Left hindlimb (tissue), 1 donor: Measurements from ENCODE around the gene CACNA1I.

Experiments
- DNase-seq: peaks from one replicate; pipeline ENCODE4 v3.0.0-alpha.2; 2018

The CACNA1I gene

GRCh38 chr22:39678862-39679490 lies 108.4 kb downstream of the CACNA1I start:
- no peak for DNase-seq

DNA sequence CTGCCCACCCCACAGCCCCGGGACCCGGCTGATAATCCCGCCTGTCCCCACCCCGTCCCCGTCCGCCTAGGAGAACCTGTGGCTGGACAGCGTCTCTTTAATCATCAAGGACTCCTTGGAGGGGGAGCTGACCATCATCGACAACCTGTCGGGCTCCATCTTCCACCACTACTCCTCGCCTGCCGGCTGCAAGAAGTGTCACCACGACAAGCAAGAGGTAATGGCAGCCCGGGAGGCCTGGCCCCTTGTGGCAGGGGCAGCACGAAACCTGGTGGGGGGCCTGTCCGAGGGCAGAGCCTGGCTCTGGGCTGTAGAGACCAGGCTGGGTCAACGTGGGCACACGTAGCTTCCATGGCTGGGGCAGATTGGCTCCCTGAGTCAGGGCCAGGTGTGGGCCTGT lies 109.1 kb downstream of the CACNA1I start:
- no peak for DNase-seq

DNA sequence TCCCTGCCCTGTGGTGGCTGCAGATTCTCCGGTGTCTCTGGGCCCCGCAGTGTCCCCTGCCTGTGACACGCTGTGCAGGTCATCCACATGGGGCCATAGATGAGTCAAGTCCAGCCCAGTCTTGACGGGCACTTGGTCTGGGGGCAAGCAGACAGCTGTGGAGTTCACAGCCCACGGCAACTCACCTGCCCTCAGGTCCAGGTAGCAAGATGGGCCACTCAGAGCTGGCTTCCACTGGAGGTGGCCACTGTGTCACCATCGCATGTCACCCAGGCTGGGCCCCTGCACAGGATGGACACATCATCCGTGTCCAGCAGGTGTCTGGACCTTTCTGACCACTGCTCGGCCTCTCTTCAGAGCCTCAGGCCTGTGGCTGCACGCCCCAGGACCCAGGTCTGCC lies 109.9 kb downstream of the CACNA1I start:
- no peak for DNase-seq

DNA sequence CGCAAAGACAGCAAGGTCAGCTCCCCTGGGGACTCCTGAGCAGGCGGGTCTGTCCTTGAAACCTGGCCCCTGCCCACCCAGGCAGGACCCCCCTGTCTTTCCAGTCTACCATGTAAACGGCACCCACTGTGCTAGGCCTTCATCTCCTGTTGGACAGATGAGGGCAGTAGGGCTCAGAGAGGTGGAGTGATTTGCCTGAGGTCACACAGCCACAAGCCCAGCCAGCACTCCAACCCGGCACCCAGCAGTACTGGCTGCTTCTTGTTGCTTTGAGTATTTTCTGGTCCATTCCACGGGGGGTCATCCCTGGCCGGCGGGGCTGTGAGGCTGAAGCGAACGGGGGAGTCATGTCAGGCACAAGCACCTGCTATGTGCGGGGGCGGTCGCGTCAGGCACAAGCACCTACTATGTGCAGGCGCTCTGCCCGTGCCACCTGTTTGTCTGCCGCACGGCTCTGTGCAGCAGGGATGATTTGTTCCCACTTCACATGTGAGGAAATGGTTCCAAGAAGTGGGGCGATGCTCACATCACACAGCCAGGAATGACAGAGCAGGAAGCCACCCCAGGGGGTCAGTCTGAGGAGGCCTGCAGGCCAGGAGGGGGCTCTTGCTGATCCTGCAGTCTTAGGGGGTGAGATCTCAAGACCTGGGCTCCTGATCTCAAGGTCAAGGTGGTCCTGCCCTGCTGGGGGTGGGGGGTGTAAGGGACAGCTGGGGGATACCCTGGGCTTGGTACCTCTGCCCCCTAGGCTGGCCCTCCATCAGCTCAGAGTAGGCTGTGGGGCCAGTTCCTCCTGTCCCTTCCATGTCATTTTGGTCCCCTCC lies 110.7 kb downstream of the CACNA1I start:
- no peak for DNase-seq

DNA sequence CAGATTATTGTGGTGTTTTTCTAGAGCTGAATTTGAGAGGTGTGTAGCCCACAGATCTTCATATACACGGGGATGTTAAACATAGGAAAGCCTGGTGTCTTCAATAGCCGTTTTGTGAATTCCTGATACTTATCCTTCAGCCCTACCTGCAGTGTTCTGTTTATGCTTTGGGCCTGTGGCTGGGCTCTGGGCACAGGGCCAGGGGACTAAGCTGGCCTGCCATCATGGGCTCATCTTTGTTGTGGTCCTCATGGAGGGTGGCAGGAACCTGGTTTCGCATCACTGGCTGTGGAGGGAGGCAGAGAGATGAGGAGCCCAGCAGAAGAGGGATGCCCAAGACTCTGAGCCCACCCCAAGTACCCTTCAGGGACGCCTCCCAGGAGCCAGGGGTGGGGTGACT lies 112.4 kb downstream of the CACNA1I start:
- DNase-seq, result no peak

DNA sequence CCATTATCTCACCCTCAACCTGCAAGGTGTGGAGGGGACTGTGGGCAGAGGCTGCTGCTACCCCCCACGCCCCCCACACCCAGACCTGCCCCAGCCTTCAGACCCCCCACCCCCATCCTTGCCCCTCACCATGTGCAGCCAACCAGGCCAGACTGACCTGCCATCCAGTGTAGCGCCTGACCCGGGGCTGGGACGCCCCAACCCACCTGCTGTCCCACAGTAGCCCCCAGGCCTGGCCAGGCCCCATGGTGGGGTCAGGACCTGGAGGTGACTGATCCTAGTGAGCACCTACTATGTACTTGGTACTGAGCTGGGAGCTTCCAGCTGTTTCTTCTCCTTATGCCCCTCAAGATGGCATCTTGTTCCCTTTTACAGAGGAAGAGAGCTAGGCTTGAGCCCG lies 113.1 kb downstream of the CACNA1I start:
- no peak for DNase-seq

DNA sequence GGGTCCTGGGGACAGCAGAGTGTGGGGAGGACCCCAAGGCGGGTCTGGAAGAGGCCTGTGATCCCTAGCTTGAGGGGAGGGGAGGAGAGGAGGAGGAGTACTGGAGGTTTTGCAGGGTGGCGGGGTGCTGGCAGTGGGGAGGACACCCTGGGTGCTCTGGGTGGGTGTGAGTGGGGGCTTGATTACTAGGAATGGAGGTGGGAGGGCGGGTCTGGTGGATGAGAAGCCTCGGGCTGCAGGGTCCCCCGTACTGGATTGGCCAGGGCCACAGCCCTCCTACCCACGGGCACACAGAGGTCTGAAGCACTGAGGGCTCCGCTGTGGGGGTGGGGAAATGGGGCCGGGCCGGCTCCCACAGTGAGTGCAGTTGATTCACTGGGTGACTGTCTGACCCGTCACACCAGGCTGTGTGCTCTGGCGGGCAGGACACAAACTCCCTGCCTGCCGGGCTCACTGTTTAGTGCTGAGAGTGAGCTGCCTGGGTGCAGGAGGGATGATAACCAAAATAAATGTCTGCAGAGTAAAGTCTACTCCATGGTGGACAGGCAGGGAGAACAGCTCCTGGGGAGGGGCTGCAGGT lies 114.2 kb downstream of the CACNA1I start:
- DNase-seq, result no peak

- no peak for DNase-seq
Measured at GRCh38 chr22:39685336-39686177, 115.0 kb downstream of the CACNA1I start.

DNA sequence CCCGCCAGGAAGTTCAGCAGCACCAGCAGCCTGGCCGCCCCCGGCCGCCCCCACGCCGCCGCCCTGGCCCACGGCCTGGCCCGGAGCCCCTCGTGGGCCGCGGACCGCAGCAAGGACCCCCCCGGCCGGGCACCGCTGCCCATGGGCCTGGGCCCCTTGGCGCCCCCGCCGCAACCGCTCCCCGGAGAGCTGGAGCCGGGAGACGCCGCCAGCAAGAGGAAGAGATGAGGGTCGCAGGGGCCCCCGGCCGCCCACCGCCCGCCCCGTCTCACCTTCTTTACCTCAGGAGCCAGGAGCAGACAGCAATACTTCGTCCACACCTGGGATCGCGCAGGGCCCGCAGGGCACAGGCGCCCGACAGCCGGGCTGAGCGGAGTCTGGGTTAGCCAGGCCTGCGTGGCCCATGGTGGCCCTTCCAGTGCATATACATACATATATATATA lies 115.6 kb downstream of the CACNA1I start:
- DNase-seq, result no peak

DNA sequence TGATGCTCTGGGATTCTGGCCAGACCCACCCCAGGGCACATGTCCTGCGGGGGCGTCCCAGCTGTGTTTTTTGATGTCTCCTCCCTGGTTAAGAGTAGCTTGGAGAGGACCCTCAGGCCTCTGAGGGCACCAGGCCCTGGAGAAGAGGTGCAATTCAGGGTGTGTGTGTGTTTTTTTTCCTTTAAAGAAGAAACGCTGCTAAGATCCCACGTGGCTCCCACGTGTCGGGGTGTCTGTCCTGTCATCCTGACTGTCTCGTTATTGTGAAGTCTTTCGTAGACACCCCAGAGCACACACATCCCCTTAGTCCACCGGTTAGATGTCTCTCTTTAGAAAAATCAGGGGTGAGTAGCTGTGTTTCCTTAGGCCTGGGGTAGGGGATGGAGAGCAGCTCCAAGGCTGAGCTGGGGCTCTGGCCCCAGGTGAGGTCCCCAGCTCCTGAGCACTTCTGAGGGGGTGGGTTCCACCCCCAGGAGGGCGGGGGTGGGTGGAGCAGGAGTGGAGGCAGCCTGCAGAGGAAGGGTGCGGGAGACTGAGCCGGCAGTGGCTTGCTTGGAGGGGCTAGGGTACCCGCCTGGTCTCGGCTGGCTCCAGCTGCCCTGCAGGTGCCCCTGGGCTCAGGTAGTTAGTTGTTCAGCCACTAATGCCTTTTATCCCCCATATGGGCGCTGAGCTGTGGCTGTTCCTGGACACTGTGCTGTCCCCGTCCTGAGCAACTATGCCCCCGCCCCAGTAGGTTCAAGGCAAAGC lies 116.4 kb downstream of the CACNA1I start:
- no peak for DNase-seq

- DNase-seq, result no peak
Measured at GRCh38 chr22:39688186-39688785, 117.7 kb downstream of the CACNA1I start.

GRCh38 chr22:39689421-39689820 lies 118.9 kb downstream of the CACNA1I start:
- DNase-seq, result no peak

DNA sequence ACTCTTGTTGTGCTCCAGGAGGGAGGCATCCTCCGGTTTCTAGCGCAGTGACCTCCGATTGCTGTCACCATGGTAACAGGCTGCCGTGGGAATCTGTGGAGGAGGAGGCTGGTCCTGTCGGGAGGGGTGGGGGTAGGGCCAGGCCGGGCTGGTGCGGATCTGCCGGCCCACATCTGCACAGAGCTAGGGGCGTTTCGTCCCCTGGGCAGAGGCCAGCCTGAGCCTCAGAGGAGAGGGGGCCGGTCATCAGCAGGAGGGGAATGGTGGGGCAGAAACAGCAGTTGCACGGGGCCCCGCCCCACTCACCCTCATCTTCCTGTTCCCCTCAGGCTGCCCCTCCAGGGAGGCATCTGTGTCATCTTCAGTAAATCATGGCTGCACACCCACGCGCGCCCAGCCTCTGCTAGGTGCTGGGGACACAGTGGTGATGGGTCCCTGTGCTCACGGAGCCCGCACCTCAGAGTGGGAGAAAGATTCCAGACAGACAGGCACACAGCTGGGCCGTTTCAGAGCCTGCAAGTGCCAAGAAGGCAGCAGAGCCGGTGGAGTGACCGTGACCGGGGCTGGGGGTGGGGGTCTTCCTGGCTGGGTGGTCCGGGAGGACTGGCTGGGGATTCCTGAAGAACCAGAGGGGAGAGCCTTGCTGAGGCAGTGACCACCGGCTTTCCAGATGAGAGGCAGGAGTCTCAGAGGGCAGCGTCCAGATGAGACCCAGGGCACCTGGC lies 120.5 kb downstream of the CACNA1I start:
- DNase-seq, result no peak

- DNase-seq, result no peak
Measured at GRCh38 chr22:39693943-39694500, 123.5 kb downstream of the CACNA1I start.

DNA sequence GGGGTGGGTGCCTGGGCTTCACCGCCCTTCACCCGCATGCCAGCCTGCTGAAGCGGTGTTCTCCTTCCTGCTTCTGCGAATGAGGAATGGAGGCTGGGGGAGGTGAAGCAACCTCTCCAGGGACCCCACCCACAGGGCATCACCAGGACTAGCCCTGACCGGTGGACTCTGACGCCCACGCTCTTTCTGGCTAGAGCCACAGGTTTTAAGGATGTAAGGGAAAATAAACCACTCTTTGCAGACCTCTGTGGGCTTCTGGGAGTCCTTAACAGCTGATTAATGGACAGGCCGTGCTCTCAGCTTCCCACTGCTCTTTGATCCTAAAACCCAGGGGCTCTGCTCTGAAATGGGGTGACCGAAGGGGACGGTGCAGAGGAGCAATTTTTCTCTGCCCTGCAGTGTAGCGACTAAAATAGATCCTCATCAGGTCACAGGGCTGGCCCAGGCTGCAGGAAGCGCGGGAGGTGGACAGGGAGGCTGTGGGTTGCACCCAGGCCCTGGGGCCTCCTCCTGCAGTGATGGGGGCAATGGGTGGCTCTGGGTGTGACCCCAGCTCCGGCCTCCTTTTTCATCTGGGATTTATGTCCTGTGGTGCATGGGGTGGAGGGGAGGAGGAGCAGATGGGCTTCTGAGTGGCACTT lies 127.4 kb downstream of the CACNA1I start:
- no peak for DNase-seq

GRCh38 chr22:39699631-39700360 lies 129.2 kb downstream of the CACNA1I start:
- no peak for DNase-seq

DNA sequence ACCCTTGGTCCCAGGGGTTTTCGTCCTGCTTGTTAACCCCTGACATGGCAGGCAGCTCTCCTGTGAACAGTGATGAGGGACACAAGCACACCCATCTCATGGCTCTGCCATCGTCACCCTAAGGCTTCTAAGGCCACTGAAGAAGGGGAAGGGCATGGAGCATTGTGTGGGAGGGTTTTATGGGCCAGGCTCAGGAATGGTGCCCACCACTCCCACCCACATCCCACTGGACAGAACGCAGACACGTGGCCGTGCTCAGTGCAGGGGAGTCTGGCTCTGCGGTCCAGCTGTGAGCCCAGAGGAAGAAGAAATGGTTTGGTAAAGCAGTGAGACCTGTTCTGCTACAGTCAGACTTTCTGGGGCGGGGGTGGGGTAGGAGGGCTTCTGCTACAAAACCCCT lies 130.0 kb downstream of the CACNA1I start:
- DNase-seq, result no peak

DNA sequence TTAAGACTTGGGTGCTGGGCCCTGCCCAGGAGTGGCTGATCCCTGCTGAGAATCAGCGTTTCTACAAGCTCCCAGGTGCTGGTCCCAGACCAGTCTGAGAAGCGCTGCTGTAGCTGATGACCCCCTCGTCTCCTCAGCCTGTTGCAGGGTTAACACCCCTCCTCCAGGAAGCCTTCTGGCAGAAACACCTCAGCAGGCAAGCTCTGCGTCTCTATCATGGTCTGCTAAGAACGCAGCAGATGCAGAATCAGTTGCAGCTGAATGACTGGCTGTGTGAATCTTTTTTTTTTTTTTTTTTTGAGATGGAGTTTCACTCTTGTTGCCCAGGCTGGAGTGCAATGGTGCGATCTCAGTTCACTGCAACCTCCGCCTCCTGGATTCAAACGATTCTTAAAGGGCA lies 132.5 kb downstream of the CACNA1I start:
- DNase-seq, result no peak

DNA sequence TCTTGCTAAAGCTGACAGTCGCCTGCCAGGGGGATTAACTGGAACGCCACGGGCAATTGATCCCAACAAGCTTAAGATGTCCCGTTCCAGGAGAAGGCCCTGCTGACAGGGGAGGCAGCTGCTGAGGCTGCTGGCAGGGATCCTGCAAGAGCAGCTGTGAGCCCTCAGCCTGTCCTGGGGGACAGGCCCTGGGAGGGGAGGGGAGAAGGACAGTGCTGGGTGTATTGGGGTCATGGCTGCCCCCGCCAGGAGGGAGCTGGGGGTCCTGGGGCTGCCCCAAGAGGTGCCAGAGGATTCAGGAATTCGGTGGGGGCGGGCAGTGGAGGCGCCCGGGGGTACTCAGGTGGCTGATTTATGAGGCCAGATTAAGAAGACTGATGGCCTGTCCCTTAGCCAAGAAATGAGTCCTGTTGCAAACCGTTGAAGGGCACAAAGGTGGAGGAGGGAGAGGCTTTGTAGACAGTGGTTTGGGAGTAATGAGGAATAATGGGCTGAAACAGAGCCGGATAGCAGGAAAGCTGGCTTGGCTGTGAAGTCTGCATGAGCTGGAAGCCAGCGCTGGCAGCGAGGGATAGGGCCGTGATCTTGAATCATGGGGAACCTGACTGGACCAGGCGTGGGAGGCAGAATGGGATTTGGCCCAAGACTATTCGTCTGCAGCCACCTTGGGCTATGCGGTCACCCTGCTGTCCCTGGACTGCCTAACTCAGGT lies 133.5 kb downstream of the CACNA1I start:
- DNase-seq, result peak; percentile 80
